GM19372 (cell line): ENCODE data around the gene COL23A1.

Source experiments
- ATAC-seq: cut with Tn5 transposase; IDR thresholded peaks from one replicate; pipeline ENCODE4 v1.9.1; 2021; ENCODE audit warnings: mild to moderate bottlenecking, low read depth, moderate library complexity; ENCODE audit not compliant: unreplicated experiment

Gene COL23A1

GRCh38 chr5:178352035-178352349, 238.2 kb downstream of the COL23A1 start:
- no peak for ATAC-seq

GRCh38 chr5:178351221-178352034, 238.8 kb downstream of the COL23A1 start:
- no peak for ATAC-seq

- no peak for ATAC-seq
Observed at GRCh38 chr5:178350361-178351220, 239.6 kb downstream of the COL23A1 start.

GRCh38 chr5:178349625-178350353, 240.4 kb downstream of the COL23A1 start:
- ATAC-seq: no peak

GRCh38 chr5:178349075-178349511, 241.1 kb downstream of the COL23A1 start:
- no peak for ATAC-seq

- ATAC-seq: no peak
Observed at GRCh38 chr5:178348356-178349074, 241.7 kb downstream of the COL23A1 start.

- ATAC-seq: no peak
Observed at GRCh38 chr5:178347956-178348355, 242.2 kb downstream of the COL23A1 start.

GRCh38 chr5:178346607-178347334, 243.4 kb downstream of the COL23A1 start:
- no peak for ATAC-seq

- no peak for ATAC-seq
Observed at GRCh38 chr5:178343306-178343705, 246.9 kb downstream of the COL23A1 start.

GRCh38 chr5:178341851-178342140, 248.4 kb downstream of the COL23A1 start:
- ATAC-seq: no peak

- no peak for ATAC-seq
Observed at GRCh38 chr5:178341091-178341850, 248.9 kb downstream of the COL23A1 start.

- ATAC-seq: no peak
Observed at GRCh38 chr5:178340637-178341036, 249.6 kb downstream of the COL23A1 start.

GRCh38 chr5:178340187-178340586, 250.0 kb downstream of the COL23A1 start:
- no peak for ATAC-seq

- ATAC-seq: no peak
Observed at GRCh38 chr5:178339272-178339671, 250.9 kb downstream of the COL23A1 start.

- no peak for ATAC-seq
Observed at GRCh38 chr5:178338750-178339144, 251.4 kb downstream of the COL23A1 start.

- no peak for ATAC-seq
Observed at GRCh38 chr5:178338126-178338749, 252.0 kb downstream of the COL23A1 start.

GRCh38 chr5:178337334-178337741, 252.9 kb downstream of the COL23A1 start:
- ATAC-seq: no peak

GRCh38 chr5:178336889-178337288, 253.3 kb downstream of the COL23A1 start:
- no peak for ATAC-seq
